Activated CD8-positive, alpha-beta T cell treated with anti-CD3 and anti-CD28 coated beads for 36 hours (primary cell): ENCODE data around the gene NELFCD. TPM values are rescaled to one million over a fixed set of nuclear protein-coding genes. Genes with fewer than 3 reads are reported as not detected.

Experiments used
- ATAC-seq: fragments of 200-7000 bp; cut with Tn5 transposase; one replicate; pipeline ENCODE4 v1.10.0; 2021; ENCODE audit warnings: mild to moderate bottlenecking, moderate library complexity
- CTCF ChIA-PET: fragments of 350-600 bp; sonication (Branson Sonifier 250); formaldehyde crosslinking; loops from one replicate; lab custom pipeline; 2021; ENCODE audit warnings: antibody characterized with exemption; lab: Charles Lee
- POLR2A ChIA-PET: fragments of 350-600 bp; sonication (Branson Sonifier 250); formaldehyde crosslinking; loops from one replicate; lab custom pipeline; 2021; ENCODE audit warnings: antibody characterized with exemption; lab: Charles Lee
- DNase-seq: peaks from one replicate; pipeline ENCODE4 v3.0.0-alpha.2; 2020
- H3K27ac Mint-ChIP-seq: one replicate; pipeline ENCODE4 v1.8.0; 2021; ENCODE audit warnings: mild to moderate bottlenecking, mixed read lengths
- H3K27me3 Mint-ChIP-seq: one replicate; pipeline ENCODE4 v1.8.0; 2021; ENCODE audit warnings: mixed read lengths
- H3K36me3 Mint-ChIP-seq: one replicate; pipeline ENCODE4 v1.8.0; 2021; ENCODE audit warnings: low read depth, mixed read lengths
- H3K4me1 Mint-ChIP-seq: one replicate; pipeline ENCODE4 v1.8.0; 2021; ENCODE audit warnings: low read depth, mixed read lengths
- H3K4me3 Mint-ChIP-seq: one replicate; pipeline ENCODE4 v1.8.0; 2021; ENCODE audit warnings: mild to moderate bottlenecking, moderate library complexity, mixed read lengths
- H3K9me3 Mint-ChIP-seq: one replicate; pipeline ENCODE4 v1.8.0; 2021; ENCODE audit warnings: mixed read lengths
- intact Hi-C: fragments of 100-400 bp; cut with micrococcal nuclease; formaldehyde crosslinking; loops from one replicate; pipeline ENCODE4 v1.10.0; 2022
- total RNA-seq, 2 experiments: library from RNA; stranded (reverse); gene quantifications; one replicate each; pipeline ENCODE4 v1.2.3, GENCODE V29; 2021
- TF ChIP-seq, protein P1 (sequence below): fragments of 200-600 bp; IDR thresholded peaks from one replicate; pipeline ENCODE4 v1.8.0; 2022; ENCODE audit warnings: antibody characterized with exemption, mild to moderate bottlenecking

NELFCD gene
- total RNA-seq, 2 experiments from 2014 or later = 106 to 120 TPM

DNA sequence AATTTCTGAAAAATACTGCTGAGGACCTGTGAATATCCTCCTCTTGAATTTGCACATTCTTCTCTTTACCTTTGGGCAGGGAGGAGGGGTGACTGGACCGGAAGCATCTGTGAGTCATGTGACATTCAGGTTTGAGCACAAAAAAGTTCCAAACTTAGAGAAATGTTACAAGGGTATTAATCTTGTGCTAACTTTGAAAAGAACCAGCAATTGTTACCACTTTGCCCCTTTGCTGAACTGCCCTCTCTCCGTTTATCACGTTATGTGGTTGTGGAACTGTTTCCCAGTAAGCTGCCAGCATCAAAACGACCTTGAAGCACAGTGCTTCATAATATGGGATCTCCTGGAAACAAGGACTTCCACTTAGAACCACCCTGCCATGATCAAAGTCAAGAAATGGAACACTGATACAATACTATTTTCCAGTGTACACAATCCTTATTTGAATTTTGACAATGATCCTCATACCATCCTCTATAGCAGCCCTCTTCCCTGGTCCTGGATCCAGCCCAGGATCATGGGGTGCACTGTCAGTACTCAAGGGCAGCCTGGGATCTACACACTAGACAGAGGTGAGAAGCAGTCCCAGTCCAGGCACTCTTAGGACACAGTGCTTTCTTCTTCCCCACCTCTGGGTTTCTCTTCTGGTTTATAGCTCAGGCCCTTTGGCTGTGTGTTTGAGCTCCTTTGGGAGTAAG, 35.9 kb downstream of the NELFCD start:
- ChIA-PET CTCF (no interaction called here), POLR2A (interaction anchor here (0.6 to 3.1 kb wide), 3 partner anchors 10 to 185 kb away, joined by 4 to 13 read pairs (median 9); partner anchors contain the start of gene ATP5F1E)
- Mint-ChIP-seq H3K4me1 (peaks cover 38% of the 10 kb centered on the region), H3K36me3 (no peaks in the 10 kb centered on the region), H3K9me3 (no peaks in the 10 kb centered on the region), H3K27ac (peak overlapping the region; percentile 27), H3K4me3 (no peak overlapping the region), H3K27me3 (no peaks in the 10 kb centered on the region)
- peak; percentile 49 for ATAC-seq
- TF ChIP-seq, protein P1, sequence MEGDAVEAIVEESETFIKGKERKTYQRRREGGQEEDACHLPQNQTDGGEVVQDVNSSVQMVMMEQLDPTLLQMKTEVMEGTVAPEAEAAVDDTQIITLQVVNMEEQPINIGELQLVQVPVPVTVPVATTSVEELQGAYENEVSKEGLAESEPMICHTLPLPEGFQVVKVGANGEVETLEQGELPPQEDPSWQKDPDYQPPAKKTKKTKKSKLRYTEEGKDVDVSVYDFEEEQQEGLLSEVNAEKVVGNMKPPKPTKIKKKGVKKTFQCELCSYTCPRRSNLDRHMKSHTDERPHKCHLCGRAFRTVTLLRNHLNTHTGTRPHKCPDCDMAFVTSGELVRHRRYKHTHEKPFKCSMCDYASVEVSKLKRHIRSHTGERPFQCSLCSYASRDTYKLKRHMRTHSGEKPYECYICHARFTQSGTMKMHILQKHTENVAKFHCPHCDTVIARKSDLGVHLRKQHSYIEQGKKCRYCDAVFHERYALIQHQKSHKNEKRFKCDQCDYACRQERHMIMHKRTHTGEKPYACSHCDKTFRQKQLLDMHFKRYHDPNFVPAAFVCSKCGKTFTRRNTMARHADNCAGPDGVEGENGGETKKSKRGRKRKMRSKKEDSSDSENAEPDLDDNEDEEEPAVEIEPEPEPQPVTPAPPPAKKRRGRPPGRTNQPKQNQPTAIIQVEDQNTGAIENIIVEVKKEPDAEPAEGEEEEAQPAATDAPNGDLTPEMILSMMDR = no peak
- DNase-seq = peak; percentile 49
- intact Hi-C loops = no loop called here

DNA sequence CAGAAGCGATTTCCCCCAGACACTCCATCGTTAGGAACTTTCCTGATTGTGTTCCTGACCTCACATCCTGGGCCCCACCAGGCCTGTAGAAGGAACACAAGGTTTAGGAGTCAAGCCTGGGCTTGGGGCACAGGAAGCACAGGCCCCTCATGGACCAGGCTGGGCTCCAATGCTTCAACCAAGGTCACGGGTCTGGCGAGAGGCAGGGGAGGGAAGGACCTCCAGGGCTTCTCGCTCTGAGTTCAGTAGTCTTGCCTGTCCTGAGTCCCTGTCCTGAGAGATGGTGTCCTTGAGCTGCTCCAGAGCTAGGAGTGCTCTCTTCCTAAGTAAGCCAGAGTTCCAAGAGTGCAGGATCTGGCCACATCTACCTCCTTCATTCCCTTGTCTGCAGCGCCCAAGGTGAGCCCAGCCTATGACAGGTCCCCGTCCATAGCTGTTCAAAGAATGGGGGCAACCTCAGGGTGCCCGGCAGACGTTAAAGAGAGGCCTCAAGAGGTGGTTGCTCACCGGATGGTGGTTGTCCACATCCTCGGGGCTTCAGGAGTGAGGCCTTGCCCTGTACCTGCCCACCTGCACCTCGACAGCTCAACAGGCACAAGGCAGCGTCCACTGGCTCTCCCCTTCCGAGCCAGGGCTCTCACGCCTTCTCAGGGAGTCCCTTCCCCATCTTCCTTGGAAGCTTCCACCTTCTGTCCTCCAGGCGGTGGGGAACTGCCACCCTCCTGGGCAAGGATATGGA, 36.6 kb downstream of the NELFCD start:
- intact Hi-C loops = no loop called here
- H3K9me3 Mint-ChIP-seq = no peaks in the 10 kb centered on the region
- ChIA-PET CTCF (no interaction called here), POLR2A (interaction anchor here (0.6 to 3.1 kb wide), 3 partner anchors 9 to 184 kb away, joined by 4 to 13 read pairs (median 9); partner anchors contain the start of gene ATP5F1E)
- H3K27me3 Mint-ChIP-seq = no peaks in the 10 kb centered on the region
- DNase-seq (no peak), ATAC-seq (no peak)
- peaks cover 38% of the 10 kb centered on the region for H3K4me1 Mint-ChIP-seq
- no peak overlapping the region for H3K4me3 Mint-ChIP-seq
- TF ChIP-seq, protein P1 = no peak
- peaks cover 4% of the 10 kb centered on the region for H3K36me3 Mint-ChIP-seq
- H3K27ac Mint-ChIP-seq = no peak overlapping the region

DNA sequence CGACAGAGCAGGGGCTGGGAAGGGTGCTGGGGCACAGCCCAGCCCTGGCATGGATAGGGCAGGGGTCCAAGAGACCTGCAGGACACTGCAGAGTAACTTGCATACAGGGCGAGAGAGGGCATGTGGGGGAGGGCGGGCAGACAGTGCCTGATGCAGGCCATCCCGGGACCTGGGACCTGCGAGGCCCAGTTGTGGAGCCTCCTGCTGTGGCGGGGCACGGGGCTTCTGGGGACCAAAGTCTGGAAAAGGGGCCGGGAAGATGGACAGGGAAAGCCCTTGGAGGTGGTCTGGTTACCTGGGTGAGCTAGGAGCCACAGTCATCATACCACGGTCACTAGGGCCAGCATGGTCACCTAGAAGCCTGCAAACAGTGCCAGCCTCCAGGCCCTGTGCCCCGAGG, 37.8 kb downstream of the NELFCD start:
- DNase-seq (no peak), ATAC-seq (no peak)
- Mint-ChIP-seq H3K36me3 (peaks cover 9% of the 10 kb centered on the region), H3K27ac (no peak overlapping the region), H3K27me3 (no peaks in the 10 kb centered on the region), H3K9me3 (no peaks in the 10 kb centered on the region), H3K4me3 (no peak overlapping the region), H3K4me1 (peaks cover 31% of the 10 kb centered on the region)
- TF ChIP-seq, protein P1 = no peak
- POLR2A ChIA-PET = interaction anchor here (2.9 to 3.1 kb wide), 2 partner anchors 8 to 13 kb away, joined by 9 to 13 read pairs; partner anchors contain the start of gene ATP5F1E
- CTCF ChIA-PET = no interaction called here
- intact Hi-C loops = no loop called here

DNA sequence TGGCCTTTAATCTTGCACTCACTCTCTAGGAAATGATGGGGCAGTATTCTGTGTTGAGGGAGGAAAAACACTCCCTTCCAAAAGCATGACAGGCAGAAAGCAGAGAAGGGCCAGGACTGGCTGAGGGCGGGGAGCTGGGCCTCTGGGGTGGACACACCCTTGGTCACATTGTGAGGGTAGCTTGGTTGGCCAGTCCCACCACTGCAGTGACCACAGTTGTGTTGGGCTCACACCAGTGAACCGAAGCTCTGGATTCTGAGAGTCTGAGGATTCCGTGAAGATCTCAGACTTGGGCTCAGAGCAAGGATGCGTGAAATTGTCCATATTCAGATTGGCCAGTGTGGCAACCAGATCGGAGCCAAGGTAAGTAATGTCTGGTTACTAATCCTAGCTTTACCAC, 38.2 kb downstream of the NELFCD start, which contains the start of gene TUBB1:
Gene TUBB1, plus strand, starts transcription at position 213 of the 400 bp plus-strand sequence. Its CDS starts 94 bp downstream, at position 307.
- POLR2A ChIA-PET = interaction anchor here (2.9 to 3.1 kb wide), 2 partner anchors 8 to 13 kb away, joined by 9 to 13 read pairs; partner anchors contain the start of gene ATP5F1E
- Mint-ChIP-seq H3K9me3 (no peaks in the 10 kb centered on the region), H3K27me3 (no peaks in the 10 kb centered on the region), H3K36me3 (peaks cover 9% of the 10 kb centered on the region), H3K27ac (no peak within 1 kb of the TSS), H3K4me1 (peaks cover 27% of the 10 kb centered on the region), H3K4me3 (no peak within 1 kb of the TSS)
- TF ChIP-seq, protein P1 = no peak
- DNase-seq = no peak
- CTCF ChIA-PET = interaction anchor here (1.2 to 1.3 kb wide), 2 partner anchors 188 to 189 kb away, joined by 3 to 4 read pairs; no protein-coding TSS in a partner anchor
- intact Hi-C loops = no loop called here
- ATAC-seq = no peak
